GM18867 (cell line): ENCODE data around the gene CCL14.

Experiments
- ATAC-seq: cut with Tn5 transposase; IDR thresholded peaks from one replicate; pipeline ENCODE4 v1.9.1; 2021; ENCODE audit warnings: mild to moderate bottlenecking, moderate library complexity; ENCODE audit not compliant: unreplicated experiment

The CCL14 gene

GRCh38 chr17:35991075-35991474, 4.5 kb upstream of the CCL14 start:
- ATAC-seq, result no peak

DNA sequence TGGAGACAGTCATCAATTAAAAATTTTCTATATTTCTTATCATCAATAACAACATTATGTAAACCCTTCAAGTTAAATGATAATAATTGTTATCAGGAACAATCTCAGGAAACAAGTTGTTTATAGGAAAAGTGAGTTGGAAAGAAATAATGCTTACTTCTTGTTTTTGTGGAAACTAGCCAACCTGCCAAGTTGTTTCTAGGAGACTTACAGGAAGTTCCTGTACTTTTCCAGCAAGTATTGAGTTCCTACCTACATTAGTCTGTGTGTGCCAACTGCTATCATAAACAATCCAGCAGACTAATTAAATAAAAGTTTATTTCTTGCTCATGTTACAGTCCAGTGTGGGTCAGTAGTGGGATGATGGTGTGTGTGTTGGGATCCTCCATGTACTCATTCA, 1.6 kb upstream of the CCL14 start:
- ATAC-seq, result no peak

- no peak for ATAC-seq
Observed at GRCh38 chr17:35984140-35984539, 2.4 kb downstream of the CCL14 start.

DNA sequence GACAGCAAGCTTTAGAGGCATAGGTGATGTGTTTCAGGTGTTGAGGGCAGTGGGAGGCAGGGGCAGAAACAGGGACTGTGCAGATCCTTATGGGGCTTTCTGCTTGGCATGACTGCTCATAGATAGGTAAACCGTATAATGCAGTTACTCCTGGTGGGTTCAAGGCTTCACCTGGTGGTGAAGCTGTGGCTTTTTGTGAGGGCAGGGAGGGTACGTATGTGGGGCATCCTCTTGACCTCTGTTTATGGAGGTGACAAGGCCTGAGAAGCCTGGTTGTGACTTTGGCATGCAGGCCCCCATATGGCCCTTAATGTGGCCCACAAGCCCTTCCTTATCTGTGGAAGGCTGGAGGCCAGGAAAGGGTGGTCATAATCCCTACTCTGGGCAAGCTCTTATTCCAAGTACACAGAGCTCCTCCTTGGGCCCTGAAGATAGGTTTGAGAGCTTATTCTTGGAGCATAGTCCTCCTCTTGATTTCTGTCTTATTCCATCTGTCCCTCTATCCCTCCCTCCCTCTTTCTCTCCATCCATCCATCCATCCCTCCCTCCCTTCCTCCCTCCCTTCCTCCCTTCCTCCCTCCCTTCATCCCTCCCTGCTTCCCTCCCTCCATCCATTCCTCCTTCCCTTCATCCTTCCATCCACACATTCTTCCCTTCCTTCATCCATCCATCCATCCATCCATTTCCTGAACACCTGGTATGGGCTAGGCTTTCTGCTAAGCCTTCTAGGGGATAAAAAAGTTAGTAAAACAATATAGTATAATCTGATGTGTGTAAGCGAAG, 3.9 kb downstream of the CCL14 start:
- ATAC-seq, result no peak

DNA sequence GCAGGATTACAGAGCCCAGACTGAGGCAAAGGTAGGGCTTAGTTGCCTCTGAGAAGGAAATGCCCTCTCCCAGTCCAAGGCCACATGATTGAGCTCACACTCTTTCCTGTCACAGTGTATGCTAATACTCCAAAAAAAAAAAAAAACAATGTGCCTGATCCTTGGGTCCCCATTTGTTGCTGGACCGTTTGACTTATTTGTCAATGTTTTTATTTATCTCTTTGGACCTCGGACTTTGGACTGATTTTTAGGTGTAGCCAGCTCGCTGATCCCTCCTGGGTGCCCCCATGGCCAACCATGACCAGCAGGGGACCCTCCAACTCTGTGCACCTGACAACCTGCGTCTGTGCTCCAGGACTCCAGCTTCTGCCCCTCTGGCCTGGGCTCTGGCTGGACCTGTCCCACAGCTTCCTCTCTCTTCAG, 4.6 kb downstream of the CCL14 start:
- ATAC-seq, result no peak

DNA sequence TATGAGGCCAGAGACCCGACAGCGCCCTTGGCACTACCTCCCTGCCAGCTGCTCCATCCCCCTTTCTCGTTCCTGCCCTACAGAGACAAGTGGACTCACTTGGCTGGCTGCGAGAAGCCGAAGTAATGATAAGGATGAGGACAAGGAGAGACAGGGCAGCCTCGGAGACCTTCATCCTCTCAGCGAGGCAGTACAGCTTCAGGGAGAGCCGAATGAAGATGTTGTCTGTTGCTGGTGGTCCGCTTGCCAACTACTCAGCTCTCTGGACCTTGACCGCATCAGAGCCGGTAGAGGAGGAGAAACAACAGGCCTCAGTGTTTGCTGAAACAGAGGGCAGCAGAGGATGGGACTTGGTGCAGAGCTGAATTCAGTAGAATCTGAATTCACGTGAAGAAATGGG, 5.3 kb downstream of the CCL14 start, which contains the start of gene CCL16:
TSS of gene CCL16 (minus strand) at position 252 of the 400 bp plus-strand sequence. CDS start at position 175, 77 bp downstream.
- no peak for ATAC-seq

- no peak for ATAC-seq
Observed at GRCh38 chr17:35978346-35978745, 8.2 kb downstream of the CCL14 start.

DNA sequence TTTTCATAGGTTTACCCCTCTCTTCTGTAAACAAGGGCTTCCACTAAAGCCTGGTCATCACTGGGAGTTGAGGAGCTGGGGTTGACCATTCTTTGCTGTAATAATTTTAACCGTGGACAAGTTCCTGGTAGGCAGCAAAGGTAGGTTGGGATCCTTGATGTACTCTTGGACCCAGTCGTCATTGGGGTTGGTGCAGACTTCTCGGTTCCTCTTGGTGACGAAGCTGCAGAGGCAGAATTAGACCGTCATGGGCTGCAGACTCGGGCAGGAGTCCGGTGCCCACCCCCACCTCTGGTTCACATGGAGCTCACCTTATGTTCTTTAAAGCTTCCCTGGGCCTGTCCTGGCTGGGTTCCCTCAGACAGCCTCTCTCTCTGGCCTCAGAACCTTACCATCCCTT, 9.0 kb downstream of the CCL14 start:
- no peak for ATAC-seq

GRCh38 chr17:35973333-35974260, 12.9 kb downstream of the CCL14 start:
- no peak for ATAC-seq

DNA sequence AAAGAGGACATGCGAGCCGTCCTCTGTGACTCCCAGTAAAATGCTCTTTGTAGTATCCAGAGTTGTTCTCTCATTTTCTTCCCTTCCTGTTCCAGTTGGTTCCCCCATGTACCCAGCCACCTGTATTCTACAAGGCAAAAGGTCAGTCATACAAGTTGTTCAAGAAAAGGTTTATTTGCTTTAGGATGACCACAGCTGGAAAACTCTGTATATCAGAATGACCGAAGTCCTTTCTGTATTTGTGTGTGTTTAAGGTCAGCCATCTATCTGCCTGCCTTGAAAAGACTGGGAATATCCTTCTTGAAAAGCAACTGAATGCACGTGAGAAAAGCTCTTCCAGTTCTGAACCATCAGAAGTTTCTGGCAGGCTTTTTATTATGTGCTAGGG, 13.6 kb downstream of the CCL14 start:
- ATAC-seq, result no peak

DNA sequence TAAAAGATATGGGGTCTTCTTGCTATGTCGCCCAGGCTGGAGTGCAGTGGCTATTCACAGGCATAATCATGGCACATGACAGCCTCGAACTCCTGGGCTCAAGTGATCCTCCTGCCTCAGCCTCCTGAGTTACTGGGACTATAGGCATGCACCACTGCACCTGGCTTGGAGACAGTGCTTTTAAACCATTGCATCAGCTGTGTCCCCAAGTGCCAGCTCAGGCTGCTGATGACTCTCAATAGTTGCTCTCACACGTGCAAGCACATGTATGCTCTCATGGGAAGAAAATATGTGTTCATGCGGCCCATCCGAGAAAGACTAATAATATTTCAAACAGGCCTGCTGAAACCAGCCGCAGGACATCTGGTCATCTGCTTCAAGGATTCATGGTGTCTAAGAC, 14.0 kb downstream of the CCL14 start:
- no peak for ATAC-seq

- ATAC-seq, result no peak
Observed at GRCh38 chr17:35972066-35972465, 14.5 kb downstream of the CCL14 start.

DNA sequence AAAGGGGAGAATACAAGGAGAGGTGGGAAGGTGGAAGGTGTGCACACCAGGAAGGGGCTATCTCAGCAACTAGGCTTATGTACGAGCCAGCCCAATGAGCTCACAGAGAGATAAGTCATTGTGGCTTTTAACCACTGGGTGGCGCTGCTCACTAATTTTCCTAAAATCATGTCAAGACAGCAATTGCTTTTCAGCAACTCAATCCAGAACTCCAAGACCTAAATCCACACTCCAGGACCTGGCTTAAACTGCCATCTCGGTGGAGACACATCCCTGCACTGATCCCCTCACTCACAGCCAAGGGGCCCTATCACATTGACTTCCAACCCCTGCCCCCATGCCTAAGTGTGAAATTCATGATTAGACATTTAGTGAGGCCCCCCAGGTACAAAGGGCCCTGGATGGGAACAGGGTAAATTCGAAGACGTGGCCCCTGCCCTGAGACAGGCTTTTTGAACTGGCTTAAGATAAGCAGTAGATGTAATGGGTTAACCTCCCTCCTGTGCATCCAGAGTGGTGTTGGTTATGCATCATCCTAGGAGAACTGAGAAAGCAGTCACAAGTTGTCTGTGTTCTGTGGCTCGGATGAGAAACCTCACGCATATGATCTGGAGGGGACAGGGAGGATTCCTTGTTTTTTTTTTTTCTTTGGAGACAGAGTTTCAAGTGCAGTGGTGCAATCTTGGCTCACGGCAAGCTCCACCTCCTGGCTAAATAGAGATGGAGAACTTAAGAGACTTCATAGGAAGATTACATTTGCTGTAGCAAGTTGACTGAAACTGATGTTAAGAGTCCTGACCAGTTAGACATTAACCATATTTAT, 16.8 kb downstream of the CCL14 start:
- ATAC-seq, result no peak

DNA sequence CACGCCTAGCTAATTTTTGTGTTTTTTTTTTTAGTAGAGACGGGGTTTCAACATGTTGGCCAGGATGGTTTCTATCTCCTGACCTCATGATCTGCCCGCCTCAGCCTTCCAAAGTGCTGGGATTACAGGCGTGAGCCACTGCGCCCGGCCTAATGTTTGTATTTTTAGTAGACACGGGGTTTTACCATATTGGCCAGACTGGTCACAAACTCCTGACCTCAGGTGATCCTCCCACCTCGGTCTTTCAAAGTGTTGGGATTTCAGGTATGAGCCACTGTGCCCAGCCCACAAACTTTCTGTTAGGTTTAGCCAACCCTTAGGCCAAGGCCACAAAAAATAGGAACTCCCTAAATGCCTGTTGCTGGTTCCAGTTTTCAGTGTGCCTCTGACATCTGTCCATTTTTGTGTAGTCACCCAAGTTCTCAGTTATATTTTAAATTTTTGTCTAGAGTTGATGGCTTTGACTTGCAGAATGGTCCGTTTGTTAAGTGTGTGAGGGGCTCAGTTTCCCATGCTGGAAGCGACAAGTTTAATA, 17.9 kb downstream of the CCL14 start:
- no peak for ATAC-seq

DNA sequence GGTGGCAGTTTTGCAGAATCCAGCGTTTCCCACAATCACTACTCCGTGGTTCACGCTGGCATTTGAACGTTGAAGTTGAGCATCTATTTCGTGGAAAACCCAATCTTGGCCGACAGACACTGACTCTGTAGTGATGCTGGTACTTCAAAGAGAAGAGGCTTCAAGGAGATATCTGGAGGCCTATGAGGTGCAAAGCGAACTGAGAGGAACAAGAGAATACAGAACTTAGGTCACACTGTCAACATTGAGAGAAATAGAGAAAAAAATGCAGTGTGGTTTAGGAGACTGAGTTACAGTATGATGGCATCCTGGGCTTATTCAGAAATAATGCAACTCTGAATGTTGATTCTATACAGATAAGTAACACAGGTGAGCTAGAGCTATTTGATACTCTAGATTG, 21.3 kb downstream of the CCL14 start:
- ATAC-seq, result no peak

DNA sequence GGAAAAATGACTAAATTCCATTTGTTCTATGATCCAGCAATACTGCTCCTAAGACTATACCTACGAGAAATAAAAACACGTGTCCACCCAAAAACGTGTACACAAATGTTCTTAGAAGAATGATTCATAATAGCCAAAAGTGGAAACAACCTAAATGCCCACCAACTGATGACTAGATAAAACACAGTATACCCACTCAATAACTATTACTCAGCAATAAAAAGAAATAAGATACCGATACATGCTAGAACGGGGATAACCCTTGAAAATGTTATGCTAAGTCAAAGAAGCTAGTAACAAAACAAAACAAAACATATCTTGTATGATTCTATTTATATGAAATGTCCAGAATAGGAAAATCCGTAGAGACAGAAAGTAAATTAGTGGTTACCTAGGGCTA, 22.9 kb downstream of the CCL14 start:
- ATAC-seq, result no peak

DNA sequence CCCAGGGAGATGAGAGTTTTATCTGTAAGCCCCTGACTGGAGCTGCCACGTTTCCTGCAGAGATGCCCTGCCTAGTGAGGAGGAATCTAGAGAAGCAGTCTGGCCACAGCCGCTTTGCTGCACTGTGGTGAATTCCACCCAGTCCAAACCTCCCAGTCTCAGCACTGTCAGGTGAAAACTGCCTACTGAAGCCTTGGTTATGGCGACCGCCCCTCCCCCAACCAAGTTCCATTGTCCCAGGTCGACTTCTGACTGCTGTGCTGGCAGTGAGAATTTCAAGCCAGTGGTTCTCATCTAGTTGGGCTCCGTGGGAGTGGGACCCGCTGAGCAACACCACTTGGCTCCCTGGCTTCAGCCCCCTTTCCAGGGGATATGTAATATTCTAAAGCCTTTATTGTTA, 32.8 kb downstream of the CCL14 start:
- no peak for ATAC-seq

DNA sequence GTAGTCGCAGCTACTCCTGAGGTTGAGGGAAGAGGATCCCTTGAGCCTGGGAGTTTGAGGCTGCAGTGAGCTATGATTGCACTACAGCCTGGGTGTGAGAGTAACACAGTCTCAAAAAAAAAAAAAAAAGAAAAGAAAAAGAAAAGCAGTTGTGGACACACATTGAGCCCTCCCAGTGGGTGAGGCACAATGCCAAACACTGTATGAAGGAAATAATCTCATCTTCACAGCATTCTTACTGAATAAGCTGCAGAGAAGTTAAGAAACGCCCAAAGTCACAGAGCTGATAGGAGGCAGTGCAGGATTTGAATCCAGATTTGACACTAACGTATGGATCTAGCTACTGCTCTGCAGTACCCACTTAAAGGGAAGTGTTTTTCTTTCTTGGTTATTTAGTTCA, 37.1 kb downstream of the CCL14 start:
- ATAC-seq, result no peak

- no peak for ATAC-seq
Observed at GRCh38 chr17:35948092-35948491, 38.4 kb downstream of the CCL14 start.

GRCh38 chr17:35947156-35947585, 39.4 kb downstream of the CCL14 start:
- peak; percentile 44 for ATAC-seq

- no peak for ATAC-seq
Observed at GRCh38 chr17:35944151-35944550, 42.4 kb downstream of the CCL14 start.
